NB4 (cell line): Measurements from ENCODE around the gene SLC48A1.

Experiments used
- DNase-seq: peaks from one replicate; pipeline ENCODE4 v3.0.0; 2010; ENCODE audit warnings: low read depth
- H3K4me3 ChIP-seq: one replicate; pipeline ENCODE4 v1.5.1; 2011; ENCODE audit warnings: mild to moderate bottlenecking, low read depth, low read length, moderate library complexity
- CTCF ChIP-seq: IDR thresholded peaks from one replicate; pipeline ENCODE4 v1.5.1; 2012; ENCODE audit warnings: low read depth, low read length
- MAX ChIP-seq: IDR thresholded peaks from 2 replicates; pipeline ENCODE4 v1.6.1; 2011; ENCODE audit warnings: low read depth, low read length
- MYC ChIP-seq: IDR thresholded peaks from 2 replicates; pipeline ENCODE4 v1.6.1; 2011; ENCODE audit warnings: low read depth, low read length
- POLR2A ChIP-seq: IDR thresholded peaks from 2 replicates; pipeline ENCODE4 v1.6.1; 2011; ENCODE audit warnings: mild to moderate bottlenecking; ENCODE audit not compliant: insufficient read length; ENCODE audit errors: extremely low read depth

Gene SLC48A1

DNA sequence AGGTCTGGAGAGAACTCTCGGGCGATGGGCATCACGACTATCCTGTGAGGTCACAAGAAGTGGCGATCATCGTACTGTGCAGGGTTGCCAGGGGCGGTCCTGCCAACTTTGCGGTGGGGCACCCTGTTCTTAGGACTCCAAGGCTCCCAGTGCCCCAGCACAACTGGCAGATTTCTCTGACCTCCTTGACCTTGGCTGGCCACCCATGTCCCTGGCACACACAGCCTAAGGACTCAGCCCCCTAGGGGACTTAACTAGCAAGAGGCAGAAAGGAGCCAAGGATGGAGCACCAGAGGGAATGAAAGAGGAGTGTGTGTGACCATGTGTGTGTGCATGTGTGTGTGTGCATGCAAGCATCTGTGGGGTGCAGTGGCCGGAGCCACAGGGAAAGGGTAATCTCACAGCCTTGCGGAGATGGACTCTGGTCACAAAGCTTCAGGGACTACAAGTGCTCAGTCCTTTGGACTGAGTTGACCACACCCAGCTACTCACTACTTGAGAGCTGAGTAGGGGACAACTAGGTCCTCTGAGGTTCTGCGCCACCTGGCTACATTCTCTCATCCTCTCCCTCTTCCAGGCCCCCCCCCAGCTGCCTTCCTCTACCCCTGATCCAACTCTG is 13.7 kb downstream of the SLC48A1 start:
- DNase-seq, result no peak
- TF ChIP-seq POLR2A (no peak), MYC (no peak), MAX (no peak)

DNA sequence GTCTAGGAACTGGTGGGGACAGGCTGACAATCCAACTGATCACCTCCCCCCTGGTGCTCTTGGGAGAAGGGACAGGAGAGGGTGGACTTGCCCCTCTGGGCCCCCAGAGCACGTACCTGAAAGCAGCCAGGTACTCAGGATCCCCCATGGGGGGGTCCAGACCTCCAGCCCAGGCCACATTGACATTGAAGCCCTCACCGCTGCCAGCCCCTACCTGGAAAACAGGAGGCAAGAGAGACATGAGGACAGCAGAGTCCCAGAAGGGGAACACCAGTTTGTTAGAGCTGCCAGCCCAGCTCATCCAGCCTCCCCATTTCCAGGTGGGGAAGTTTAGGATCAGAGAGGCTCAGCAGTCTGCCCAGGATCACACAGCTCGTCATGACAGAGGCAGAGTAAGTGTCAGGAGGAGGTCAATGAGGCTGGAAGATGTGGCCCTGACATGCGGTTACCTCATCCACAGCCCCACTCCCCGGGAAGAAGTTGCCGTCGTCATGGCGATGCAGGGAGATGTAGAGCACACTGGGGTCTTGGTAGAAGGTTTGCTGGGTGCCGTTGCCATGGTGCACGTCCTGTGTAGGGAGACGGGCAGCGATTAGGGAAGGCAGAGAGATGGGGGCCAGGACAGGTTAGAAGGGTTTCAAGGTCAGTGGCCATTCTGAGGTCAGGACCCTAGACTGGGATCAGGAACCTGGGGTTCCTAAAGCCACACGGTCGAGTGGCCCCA is 14.7 kb downstream of the SLC48A1 start:
- DNase-seq, result no peak
- no peak for TF ChIP-seq CTCF
- TF ChIP-seq MAX, result no peak
- no peak for TF ChIP-seq POLR2A
- TF ChIP-seq MYC, result no peak
- no peak overlapping the region for H3K4me3 ChIP-seq

More for the DNA sequence above, 13.7 kb downstream of the SLC48A1 start:
- H3K4me3 ChIP-seq, result no peak overlapping the region

- H3K4me3 ChIP-seq, result no peak overlapping the region
- no peak for TF ChIP-seq CTCF
- no peak for TF ChIP-seq MYC
- TF ChIP-seq MAX, result no peak
- no peak for TF ChIP-seq POLR2A
- no peak for DNase-seq
These were observed 16.1 kb downstream of the SLC48A1 start for GRCh38 chr12:47789141-47789540.

- DNase-seq, result no peak
- no peak overlapping the region for H3K4me3 ChIP-seq
- TF ChIP-seq POLR2A (no peak), MYC (no peak), MAX (no peak), CTCF (no peak)
These were observed 16.9 kb downstream of the SLC48A1 start for GRCh38 chr12:47789712-47790489.

GRCh38 chr12:47790676-47791350 is 17.8 kb downstream of the SLC48A1 start:
- TF ChIP-seq MAX (no peak), CTCF (no peak), POLR2A (no peak), MYC (no peak)
- no peak overlapping the region for H3K4me3 ChIP-seq
- DNase-seq, result no peak
